Stimulated activated naive CD8-positive, alpha-beta T cell treated with anti-CD3 and anti-CD28 coated beads, Interleukin-15, Interleukin-2, amounts not matched to agents 100 U/mL and 50 U/mL, for 24 hours (primary cell): ENCODE results near the gene EDN2.
A peak's percentile ranks its signal among the peaks of the same experiment; 100 is the strongest.

Experiments used
- ATAC-seq: fragments of 150-1000 bp; cut with Tn5 transposase; one replicate; pipeline ENCODE4 v1.10.0; 2021
- DNase-seq: peaks from one replicate; pipeline ENCODE4 v3.0.0; 2021

EDN2 gene

DNA sequence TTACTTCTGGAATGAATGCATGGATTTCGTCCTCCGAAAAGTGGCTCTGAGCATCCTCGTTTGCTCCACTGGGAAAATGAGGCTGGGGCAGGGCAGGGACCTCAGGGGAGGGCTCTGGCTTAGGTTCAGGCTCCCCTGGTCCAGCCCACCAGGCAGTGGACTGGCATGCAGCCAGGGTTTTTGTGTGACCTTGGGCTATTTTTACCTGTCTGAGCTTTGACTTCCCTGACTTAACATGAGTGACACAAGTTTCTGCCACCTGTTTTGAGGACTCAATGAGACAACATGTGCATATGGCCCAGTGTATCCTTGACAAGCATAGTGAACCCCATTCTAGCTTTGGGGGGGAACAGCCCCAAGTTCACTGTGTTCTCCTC, 32.6 kb upstream of the EDN2 start:
- no peak for DNase-seq
- ATAC-seq, result no peak

DNA sequence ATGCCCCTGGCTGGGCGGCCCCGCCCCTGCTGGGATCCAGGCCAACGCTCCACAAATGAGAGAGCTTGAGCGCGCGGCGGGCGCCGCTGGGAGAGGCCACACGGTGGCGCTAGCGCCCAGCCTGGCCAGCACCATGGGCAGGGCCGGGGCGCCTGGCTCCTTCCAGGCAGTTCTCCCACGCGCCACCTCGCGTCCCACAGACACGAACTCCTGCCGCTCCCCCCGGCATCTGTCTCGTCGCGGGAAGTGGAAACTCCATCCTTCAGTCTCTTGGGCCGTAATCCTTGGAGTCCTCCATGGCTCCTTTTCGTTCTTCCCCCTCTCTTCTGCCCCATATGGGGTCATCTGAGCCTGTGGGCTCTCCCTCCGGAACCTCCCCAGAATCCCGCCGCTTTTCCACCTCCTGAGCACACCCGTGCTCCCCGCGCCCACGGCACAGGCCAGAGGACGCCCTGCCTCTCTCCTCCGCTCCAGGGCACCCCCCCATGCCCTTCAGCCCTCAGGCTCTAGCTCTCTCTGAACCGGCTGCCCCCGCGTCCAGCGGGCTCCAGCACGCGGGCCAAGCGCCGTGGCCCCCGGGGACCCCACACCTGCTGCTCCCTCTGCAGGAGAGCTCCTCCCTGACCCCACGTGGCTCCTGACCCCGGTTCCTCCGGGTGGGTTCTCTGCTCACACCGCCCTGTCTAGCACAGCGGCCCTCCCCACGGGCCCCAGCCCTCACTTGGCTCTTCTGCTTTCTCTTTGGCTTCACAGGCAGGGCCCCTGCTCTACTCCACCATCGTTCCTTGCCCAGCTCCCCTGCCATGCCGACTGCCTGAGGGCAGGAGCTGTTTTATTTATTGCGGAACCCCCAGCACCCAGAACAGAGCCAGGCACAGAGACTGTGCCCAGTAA, 31.9 kb upstream of the EDN2 start:
- ATAC-seq, result peak; percentile 76
- DNase-seq, result peak; percentile 81

DNA sequence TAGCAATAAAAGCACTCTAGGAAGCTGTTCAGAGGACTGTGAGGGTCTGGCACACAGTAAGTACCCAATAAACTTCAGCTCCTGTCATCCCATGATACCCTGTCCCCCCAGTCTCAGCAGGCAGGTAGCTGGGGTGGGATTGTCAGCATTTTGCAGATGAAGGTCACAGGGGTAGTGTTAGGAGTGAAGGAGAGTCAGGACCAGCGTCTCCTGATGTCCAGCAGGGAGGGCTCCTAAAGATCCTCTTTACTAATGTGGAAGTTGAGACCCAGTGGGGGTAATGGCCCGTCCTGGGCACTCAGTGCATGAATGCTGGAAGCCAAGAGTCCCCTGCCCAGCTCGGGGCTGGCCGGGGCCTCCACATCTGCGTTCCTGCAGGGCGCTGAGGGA, 31.3 kb upstream of the EDN2 start:
- DNase-seq, result no peak
- no peak for ATAC-seq

GRCh38 chr1:41515131-41515678, 30.7 kb upstream of the EDN2 start:
- DNase-seq (no peak), ATAC-seq (no peak)

DNA sequence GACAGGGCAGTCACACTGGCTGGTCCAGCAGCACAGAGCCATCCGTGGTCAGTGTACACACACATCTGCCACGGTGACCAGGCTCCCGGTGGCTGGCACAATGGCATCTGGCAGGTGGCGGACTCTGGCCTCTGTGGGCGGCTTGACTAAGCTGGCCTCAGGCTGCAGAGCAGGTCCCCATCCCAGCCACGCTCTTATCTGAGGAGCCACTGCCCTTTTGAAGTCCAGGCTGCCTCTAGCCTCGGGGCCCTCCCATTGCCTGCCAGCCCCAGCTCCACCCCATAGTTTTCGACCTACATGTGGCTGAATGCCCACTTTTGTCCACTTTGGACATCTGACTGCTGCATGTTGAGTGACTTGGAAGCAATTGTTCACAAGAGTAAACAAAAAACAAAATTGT, 29.9 kb upstream of the EDN2 start:
- no peak for DNase-seq
- ATAC-seq, result no peak

- DNase-seq, result peak; percentile 50
- ATAC-seq, result no peak
These were observed 28.9 kb upstream of the EDN2 start for GRCh38 chr1:41513383-41513735.

GRCh38 chr1:41512701-41513382, 28.4 kb upstream of the EDN2 start:
- ATAC-seq (no peak), DNase-seq (no peak)

DNA sequence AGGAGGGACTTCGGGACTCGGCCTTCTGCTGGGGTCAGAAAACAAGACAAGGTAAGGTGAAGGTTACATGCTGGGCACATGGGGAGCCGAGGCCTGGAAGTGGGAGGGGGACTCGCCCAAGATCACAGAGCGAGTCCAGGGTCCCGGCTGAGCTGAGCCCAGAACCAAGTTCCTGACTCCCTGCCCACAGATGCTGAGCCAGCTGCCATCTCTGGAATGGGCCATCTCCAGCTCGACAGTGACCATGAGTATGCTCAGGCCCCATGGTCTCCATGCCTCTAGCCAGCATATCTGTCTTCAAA, 26.7 kb upstream of the EDN2 start:
- ATAC-seq, result no peak

DNA sequence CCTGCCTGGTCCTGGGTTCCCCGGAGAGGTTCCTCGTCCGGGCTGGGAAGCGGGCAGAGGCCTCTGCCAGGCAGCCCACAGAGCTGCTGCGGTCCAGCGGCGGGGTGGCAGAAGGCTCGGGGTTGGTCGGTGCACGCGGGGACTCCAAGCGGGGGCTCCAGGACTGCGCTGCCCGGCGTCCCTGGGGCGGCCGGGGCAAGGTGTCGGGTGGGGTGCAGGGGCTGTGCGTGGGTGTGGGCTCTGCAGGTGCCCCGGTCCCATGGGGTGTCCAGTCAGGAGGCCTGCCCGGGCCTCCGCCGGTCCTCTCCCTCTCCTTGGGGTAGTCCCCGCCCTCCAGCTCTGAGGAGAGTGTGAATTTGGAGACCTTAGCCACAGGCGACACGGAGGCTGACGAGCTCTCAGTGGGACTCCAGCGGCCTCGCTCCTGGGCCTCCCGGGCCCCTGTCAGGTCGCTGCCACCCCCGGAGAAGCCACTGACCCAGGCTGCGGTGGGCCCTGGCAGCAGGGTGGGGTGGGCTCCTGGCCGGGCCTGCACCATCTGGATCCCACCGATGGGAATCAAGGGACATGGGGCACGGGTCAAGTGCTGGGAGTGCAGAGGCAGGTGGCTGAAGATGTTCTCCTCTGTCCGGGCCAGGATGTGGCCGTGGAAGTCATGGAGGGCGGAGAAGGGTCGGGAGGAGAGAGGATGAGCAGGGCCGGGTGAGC, 26.2 kb upstream of the EDN2 start:
- no peak for DNase-seq
- ATAC-seq, result no peak

More for the DNA sequence above, 26.7 kb upstream of the EDN2 start:
- DNase-seq, result no peak

DNA sequence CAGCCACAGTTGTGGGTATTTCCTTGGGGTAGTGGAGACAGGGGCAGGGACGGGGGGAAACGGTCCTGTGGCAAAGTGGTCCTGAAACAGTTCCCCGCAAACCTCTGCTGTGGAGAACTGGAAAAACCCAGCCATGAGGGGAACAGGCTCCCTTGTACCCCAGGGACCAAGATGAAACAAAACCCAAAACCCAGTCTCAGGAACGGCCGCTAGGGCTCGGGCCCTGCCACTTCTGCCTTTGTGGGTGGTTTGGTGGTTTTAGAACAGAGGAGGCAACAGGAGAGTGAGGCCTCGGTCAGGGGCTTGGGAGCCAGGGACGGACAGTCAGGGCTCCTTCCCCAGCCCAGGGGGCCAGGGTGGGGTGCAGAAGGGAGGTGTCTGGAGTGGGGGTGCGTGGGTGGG, 24.8 kb upstream of the EDN2 start:
- DNase-seq, result no peak
- ATAC-seq, result no peak

- no peak for DNase-seq
- no peak for ATAC-seq
These were observed 23.8 kb upstream of the EDN2 start for GRCh38 chr1:41508290-41508689.

DNA sequence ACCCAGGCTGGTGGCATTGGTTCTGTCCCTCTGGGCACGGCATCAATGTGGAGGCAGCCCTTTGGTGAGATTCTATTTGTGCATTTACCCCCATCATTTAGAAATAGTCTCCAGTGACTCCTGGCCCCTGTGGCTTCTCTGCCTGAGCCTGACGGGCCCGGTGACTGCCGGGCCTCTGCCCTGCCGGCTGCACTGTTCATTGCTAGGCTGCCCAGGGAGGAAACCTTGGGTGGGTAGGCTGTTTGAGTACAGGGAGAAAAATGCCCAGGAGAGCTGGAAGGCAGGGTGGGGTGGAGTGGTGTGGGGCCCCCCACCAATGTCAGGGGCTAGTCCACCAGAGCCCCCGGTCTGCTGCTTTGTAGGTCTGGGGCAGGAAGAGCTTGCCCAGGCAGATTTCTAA, 23.4 kb upstream of the EDN2 start:
- no peak for DNase-seq
- no peak for ATAC-seq

- DNase-seq, result no peak
- ATAC-seq, result peak; percentile 7
These were observed 22.7 kb upstream of the EDN2 start for GRCh38 chr1:41507110-41507720.

DNA sequence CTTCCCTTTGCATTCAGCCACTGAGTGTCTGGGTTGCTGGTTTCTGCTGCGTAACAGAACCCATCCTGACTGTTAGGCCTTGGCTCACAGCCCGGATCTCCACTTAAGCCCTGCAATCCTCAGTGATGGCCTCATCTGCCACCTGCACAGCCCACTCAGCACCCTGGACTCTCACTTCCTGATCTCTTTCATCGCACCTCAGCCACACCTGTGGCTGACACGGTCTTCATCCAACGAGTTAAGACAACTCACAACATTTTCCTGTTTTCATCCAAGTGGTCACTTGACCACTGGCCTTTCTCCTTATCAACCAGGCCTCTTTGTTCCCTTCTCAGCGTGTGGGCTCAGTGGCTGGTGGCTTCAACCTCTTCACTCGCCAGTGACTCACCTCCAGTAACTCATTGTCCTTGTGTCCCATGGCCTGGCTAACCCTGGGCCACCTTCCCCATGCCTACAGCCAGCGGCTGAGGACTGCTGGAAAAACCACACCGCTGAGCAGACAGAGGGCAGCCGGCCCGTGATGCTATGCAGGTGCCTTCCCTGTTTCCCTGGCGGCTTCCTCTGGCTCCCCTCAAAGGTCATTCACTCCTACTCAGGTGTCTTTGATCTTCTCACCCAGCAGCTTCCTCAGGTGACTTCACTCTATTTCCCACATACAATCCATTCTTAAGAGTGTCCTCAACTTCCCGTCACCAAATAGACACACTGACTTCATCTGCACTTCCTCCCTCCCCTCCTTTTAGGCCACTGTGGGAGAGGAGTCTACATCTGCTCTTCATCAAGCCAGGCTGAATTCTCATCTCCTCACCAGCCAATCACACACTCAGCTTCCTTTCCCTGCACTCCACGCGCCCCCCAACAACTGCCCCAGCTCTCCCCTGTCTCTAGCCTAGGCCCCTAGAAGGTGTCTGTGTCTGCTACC, 19.9 kb upstream of the EDN2 start:
- no peak for DNase-seq

DNA sequence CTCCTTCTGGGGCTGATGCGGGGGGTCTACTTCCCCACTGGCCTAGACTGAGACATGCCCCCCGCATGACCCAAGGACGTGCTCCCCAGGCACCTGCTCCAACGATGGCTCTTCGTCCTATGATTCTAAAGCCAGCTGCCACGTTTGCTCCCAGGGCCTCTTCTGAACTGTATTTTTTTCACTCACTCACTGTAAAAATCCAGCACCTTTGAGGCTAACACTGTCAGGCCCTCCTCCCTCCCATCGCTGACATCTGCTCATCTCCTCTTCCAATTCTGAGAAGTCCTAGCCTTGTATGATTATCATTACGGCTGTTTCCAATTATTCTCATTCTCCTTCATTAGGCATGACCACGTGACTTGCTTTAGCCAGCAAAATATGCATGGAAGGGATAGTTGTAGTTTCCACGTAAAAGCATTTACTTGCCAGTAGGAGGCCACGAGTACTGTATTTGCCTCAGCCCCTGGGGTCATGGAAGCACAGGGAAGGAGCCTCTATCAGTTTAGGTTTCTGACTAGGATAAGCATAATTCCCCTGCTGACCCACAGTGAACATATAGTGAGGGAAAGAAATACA, 19.1 kb upstream of the EDN2 start:
- ATAC-seq, result no peak

More for the DNA sequence above, 19.9 kb upstream of the EDN2 start:
- ATAC-seq, result no peak

DNA sequence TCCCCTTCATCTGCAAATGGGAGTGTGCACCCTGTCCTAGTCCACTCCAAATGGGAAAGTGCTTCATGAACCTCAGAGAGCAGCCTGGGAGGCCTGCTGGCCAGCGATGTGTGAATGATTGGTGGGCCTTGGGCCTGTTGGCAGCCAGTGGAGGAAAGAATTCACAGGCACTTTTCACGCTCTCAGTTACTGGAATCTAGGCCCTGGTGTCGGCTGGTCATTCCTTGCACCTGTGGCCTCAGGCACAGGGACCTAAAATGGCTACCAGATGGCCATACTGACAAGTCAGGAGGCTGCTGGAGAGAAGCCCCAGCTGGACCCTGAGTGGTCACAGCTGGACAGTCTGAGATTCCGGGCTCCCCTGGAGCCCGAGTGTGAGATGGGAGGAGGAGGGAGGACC, 18.4 kb upstream of the EDN2 start:
- ATAC-seq (no peak), DNase-seq (no peak)

More for the DNA sequence above, 19.1 kb upstream of the EDN2 start:
- no peak for DNase-seq

- DNase-seq (no peak), ATAC-seq (no peak)
These were observed 17.1 kb upstream of the EDN2 start for GRCh38 chr1:41501581-41501980.

GRCh38 chr1:41500781-41501518, 16.5 kb upstream of the EDN2 start:
- no peak for ATAC-seq
- DNase-seq, result no peak

DNA sequence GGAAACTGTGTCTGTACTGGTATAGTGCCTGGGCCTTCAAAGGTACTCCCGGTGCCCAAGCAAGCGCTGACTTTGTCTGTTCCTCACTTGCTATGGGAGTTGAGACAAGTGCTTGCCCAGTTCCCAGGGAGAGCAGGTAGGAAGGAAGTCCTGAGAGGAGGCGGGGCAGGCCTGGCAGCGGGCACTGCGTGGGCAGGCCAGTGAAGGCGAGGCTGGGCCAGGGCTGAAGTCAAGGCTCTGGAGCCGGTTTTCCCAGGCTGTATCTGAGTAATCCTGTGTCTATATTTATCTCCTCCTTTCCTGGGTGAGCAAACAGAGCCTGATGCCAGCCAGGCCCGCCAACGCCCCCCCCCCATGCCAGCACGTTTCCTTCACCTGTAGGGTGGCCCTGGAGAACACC, 15.9 kb upstream of the EDN2 start:
- ATAC-seq (no peak), DNase-seq (no peak)

- DNase-seq (no peak), ATAC-seq (no peak)
These were observed 15.1 kb upstream of the EDN2 start for GRCh38 chr1:41499591-41499990.
